ENCODE measurements around the gene RGS12. TPM values are rescaled to one million over a fixed set of nuclear protein-coding genes. Genes with fewer than 3 reads are reported as not detected.
A peak's percentile ranks its signal among the peaks of the same experiment; 100 is the strongest.

The RGS12 gene
- 10 to 100 TPM; 13.3 to 16.6 TPM for total RNA-seq
- long read RNA-seq, partial matches to known transcripts, result 2 of 15 reads
- long read RNA-seq, other reads (novel, unspliced or antisense), result 13 of 15 reads

GRCh38 chr4:3292571-3293400, at the start of gene RGS12:
TSS of gene RGS12 (plus strand) at chr4:3293021. CDS start at chr4:3316171, 23,150 bp downstream.
- peak; percentile 96 to 97 for ATAC-seq
- intact Hi-C loops (cut with DNase I), result no loop called here
- peak; percentile 96 for DNase-seq

GRCh38 chr4:3243136-3243780, 49.6 kb upstream of the RGS12 start:
- no peak for DNase-seq
- no peak for ATAC-seq
- intact Hi-C loops (cut with DNase I), result no loop called here

- DNase-seq, result no peak
- intact Hi-C loops (cut with DNase I), result no loop called here
- ATAC-seq, result no peak
These were observed 48.8 kb upstream of the RGS12 start for GRCh38 chr4:3244002-3244401.

GRCh38 chr4:3244747-3245146, 48.1 kb upstream of the RGS12 start:
- DNase-seq (no peak), ATAC-seq (no peak)
- intact Hi-C loops (cut with DNase I), result no loop called here

GRCh38 chr4:3245676-3246075, 47.1 kb upstream of the RGS12 start:
- ATAC-seq (no peak), DNase-seq (no peak)
- intact Hi-C loops (cut with DNase I), result no loop called here

- DNase-seq, result no peak
- ATAC-seq, result no peak
- intact Hi-C loops (cut with DNase I), result no loop called here
These were observed 46.1 kb upstream of the RGS12 start for GRCh38 chr4:3246458-3247398.

GRCh38 chr4:3247399-3248177, 45.2 kb upstream of the RGS12 start:
- no peak for ATAC-seq
- DNase-seq, result no peak

GRCh38 chr4:3248178-3248480, 44.7 kb upstream of the RGS12 start:
- intact Hi-C loops (cut with DNase I), result no loop called here
- DNase-seq (no peak), ATAC-seq (no peak)

More at GRCh38 chr4:3247399-3248177, 45.2 kb upstream of the RGS12 start:
- intact Hi-C loops (cut with DNase I), result no loop called here

- intact Hi-C loops (cut with DNase I), result no loop called here
- no peak for ATAC-seq
- DNase-seq, result no peak
These were observed 43.8 kb upstream of the RGS12 start, which contains the start of gene MSANTD1 for GRCh38 chr4:3248811-3249661. TSS of gene MSANTD1 (plus strand) at chr4:3249159. CDS start at chr4:3249223, 64 bp downstream.

GRCh38 chr4:3249711-3250437, 42.9 kb upstream of the RGS12 start:
- ATAC-seq (no peak), DNase-seq (no peak)
- intact Hi-C loops (cut with DNase I), result no loop called here

GRCh38 chr4:3250438-3250955, 42.3 kb upstream of the RGS12 start:
- ATAC-seq (no peak), DNase-seq (peak; percentile 13)
- intact Hi-C loops (cut with DNase I), result no loop called here

- DNase-seq (peak; percentile 10), ATAC-seq (no peak)
- intact Hi-C loops (cut with DNase I), result no loop called here
These were observed 41.7 kb upstream of the RGS12 start for GRCh38 chr4:3250956-3251690.

- intact Hi-C loops (cut with DNase I), result no loop called here
- ATAC-seq (no peak), DNase-seq (peak; percentile 9)
These were observed 40.9 kb upstream of the RGS12 start for GRCh38 chr4:3251691-3252479.

- ATAC-seq (no peak), DNase-seq (peak; percentile 3)
- intact Hi-C loops (cut with DNase I), result no loop called here
These were observed 40.4 kb upstream of the RGS12 start for GRCh38 chr4:3252480-3252828.

GRCh38 chr4:3252831-3253641, 39.8 kb upstream of the RGS12 start:
- ATAC-seq, result no peak
- peak; percentile 24 for DNase-seq
- intact Hi-C loops (cut with DNase I), result no loop called here
